ENCODE data around the gene MOSMO.

- TF ChIP-seq POLR2AphosphoS5 (IDR thresholded peaks at IDR 0.05; ENCODE audit: low read depth, low read length) = no peak
- TF ChIP-seq CTCF (IDR thresholded peaks at IDR 0.05 in 2 of 3, conservative IDR thresholded peaks at IDR 0.05 in 1 of 3; ENCODE audit: borderline replicate concordance in 1 of 3, insufficient read depth in 1 of 3, low read depth in 2 of 3, low read length in 2 of 3) = no peak
- TF ChIP-seq EGR1 (IDR thresholded peaks at IDR 0.05; ENCODE audit: low read depth) = no peak
- TF ChIP-seq EZH2 (IDR thresholded peaks at IDR 0.05) = no peak
- TF ChIP-seq YY1 (IDR thresholded peaks at IDR 0.05; ENCODE audit: extremely low read depth, insufficient replicate concordance, low read depth, low read length) = no peak
- no peak for TF ChIP-seq REST (IDR thresholded peaks at IDR 0.05; ENCODE audit: low read depth)
Observed at GRCh38 chr16:22053921-22054341, 46.0 kb downstream of the MOSMO start.
